A549 (cell line): Measurements from ENCODE around the gene ITGA7. TPM values are rescaled to one million over a fixed set of nuclear protein-coding genes. Genes with fewer than 3 reads are reported as not detected.

ENCODE experiments used
- ATAC-seq, 2 experiments: fragments of 200-7000 bp in 1 of 2; fragments of >200 bp in 1 of 2; cut with Nextera tagmentation in 1 of 2; cut with Tn5 transposase in 1 of 2; 3 replicates each; pipeline versions ENCODE4 v1.8.0 to v1.9.1; 2018 to 2020; ENCODE audit warnings: mild to moderate bottlenecking in 1 of 2, moderate library complexity in 1 of 2
- CTCF ChIA-PET: fragments of 300-600 bp; sonication (Branson Sonifier 250); formaldehyde crosslinking; extraction: SDS; loops from one replicate; lab custom pipeline; 2021; ENCODE audit warnings: antibody characterized with exemption, inconsistent platforms; lab: Yijun Ruan, JAX
- POLR2A ChIA-PET: fragments of 350-600 bp; formaldehyde crosslinking; extraction: SDS; loops from one replicate; lab custom pipeline; 2021; ENCODE audit warnings: antibody characterized with exemption, inconsistent platforms; lab: Yijun Ruan, JAX
- DNase-seq, 2 experiments: peaks; one replicate each; pipeline versions ENCODE4 v3.0.0 to v3.0.0-alpha.2; 2011 to 2016; ENCODE audit warnings: low read depth in 1 of 2, low spot score in 1 of 2
- FAIRE-seq: peaks from 2 replicates; lab custom pipeline; 2011; peaks lifted over from hg19 to GRCh38; lab: Jason Lieb, UNC
- H3K27ac ChIP-seq, 2 experiments: fragments of >200 bp; sonication (Bioruptor Twin); formaldehyde crosslinking; 3 replicates each; pipeline ENCODE4 v1.5.1; 2016 to 2017
- H3K4me1 ChIP-seq: fragments of >200 bp; sonication (Bioruptor Twin); formaldehyde crosslinking; 3 replicates; pipeline ENCODE4 v1.6.1; 2016
- H3K4me2 ChIP-seq: fragments of >200 bp; sonication (Bioruptor Twin); formaldehyde crosslinking; 3 replicates; pipeline ENCODE4 v1.6.1; 2016
- H3K4me3 ChIP-seq: fragments of >200 bp; sonication (Bioruptor Twin); formaldehyde crosslinking; 3 replicates; pipeline ENCODE4 v1.5.1; 2016
- H3K9me3 ChIP-seq: fragments of >200 bp; sonication (Bioruptor Twin); formaldehyde crosslinking; 3 replicates; pipeline ENCODE4 v1.6.1; 2016
- BCL3 ChIP-seq: fragments of >200 bp; sonication (Bioruptor Twin); formaldehyde crosslinking; IDR thresholded peaks from 3 replicates; pipeline ENCODE4 v1.6.1; 2016
- CBX2 ChIP-seq: fragments of 200-600 bp; sonication (generic); IDR thresholded peaks from 2 replicates; pipeline ENCODE4 v1.6.1; 2016; ENCODE audit warnings: low read depth, mild to moderate bottlenecking, borderline replicate concordance
- CBX8 ChIP-seq: fragments of 200-600 bp; sonication (generic); IDR thresholded peaks from 2 replicates; pipeline ENCODE4 v1.6.1; 2016
- CEBPB ChIP-seq, 2 experiments: fragments of >200 bp in 1 of 2; sonication (Bioruptor Twin) in 1 of 2; formaldehyde crosslinking in 1 of 2; IDR thresholded peaks; 2 replicates each; pipeline ENCODE4 v1.6.1; 2012 to 2016
- CHD2 ChIP-seq: fragments of 150-350 bp; IDR thresholded peaks from 2 replicates; pipeline ENCODE4 v1.6.1; 2014; ENCODE audit warnings: low read length; ENCODE audit not compliant: partially characterized antibody
- EP300 ChIP-seq, 2 experiments: fragments of >200 bp; sonication (Bioruptor Twin); formaldehyde crosslinking; IDR thresholded peaks; 2 replicates in 1 of 2; 3 replicates in 1 of 2; pipeline ENCODE4 v1.6.1; 2016 to 2017
- ESRRA ChIP-seq: fragments of 150-350 bp; IDR thresholded peaks from 2 replicates; pipeline ENCODE4 v1.6.1; 2014; ENCODE audit warnings: mild to moderate bottlenecking, low read length, borderline replicate concordance
- GATA3 ChIP-seq: IDR thresholded peaks from 2 replicates; pipeline ENCODE4 v1.6.1; 2012; ENCODE audit warnings: borderline replicate concordance
- HDAC2 ChIP-seq: fragments of 200-600 bp; sonication (generic); IDR thresholded peaks from 2 replicates; pipeline ENCODE4 v1.6.1; 2016
- HEYL ChIP-seq: fragments of 250-450 bp; sonication (Bioruptor Pico); IDR thresholded peaks from 2 replicates; pipeline ENCODE4 v1.8.0; 2021; ENCODE audit warnings: mild to moderate bottlenecking, moderate library complexity
- HOXA7 ChIP-seq: fragments of 250-450 bp; sonication (Bioruptor Pico); IDR thresholded peaks from 2 replicates; pipeline ENCODE4 v1.5.0; 2020; ENCODE audit warnings: mild to moderate bottlenecking, moderate library complexity
- HOXB13 ChIP-seq: fragments of 250-450 bp; sonication (Bioruptor Pico); IDR thresholded peaks from 2 replicates; pipeline ENCODE4 v1.5.0; 2020; ENCODE audit warnings: low read depth, mild to moderate bottlenecking, moderate library complexity
- HOXB5 ChIP-seq: fragments of 250-450 bp; sonication (Bioruptor Pico); IDR thresholded peaks from 2 replicates; pipeline ENCODE4 v1.5.0; 2020; ENCODE audit warnings: mild to moderate bottlenecking, moderate library complexity
- JUNB ChIP-seq: fragments of >200 bp; sonication (Bioruptor Twin); formaldehyde crosslinking; IDR thresholded peaks from 2 replicates; pipeline ENCODE4 v1.6.1; 2016
- KDM1A ChIP-seq: fragments of 200-600 bp; sonication (generic); IDR thresholded peaks from 2 replicates; pipeline ENCODE4 v1.6.1; 2016; ENCODE audit warnings: low read depth, mild to moderate bottlenecking
- KDM5A ChIP-seq: fragments of 200-600 bp; sonication (generic); IDR thresholded peaks from 2 replicates; pipeline ENCODE4 v1.6.1; 2016; ENCODE audit warnings: antibody characterized with exemption, mild to moderate bottlenecking
- MAFK ChIP-seq: fragments of 450-650 bp; IDR thresholded peaks from 2 replicates; pipeline ENCODE4 v1.6.1; 2014; ENCODE audit not compliant: partially characterized antibody
- MAZ ChIP-seq: fragments of 150-350 bp; IDR thresholded peaks from 2 replicates; pipeline ENCODE4 v1.6.1; 2014; ENCODE audit warnings: antibody characterized with exemption, low read depth, low read length, borderline replicate concordance
- MYC ChIP-seq: IDR thresholded peaks from 2 replicates; pipeline ENCODE4 v1.6.1; 2012; ENCODE audit warnings: mild to moderate bottlenecking, inconsistent platforms, low read length, improper control_type of control experiment, borderline replicate concordance
- NPAS2 ChIP-seq: fragments of 250-450 bp; sonication (Bioruptor Pico); IDR thresholded peaks from 2 replicates; pipeline ENCODE4 v1.8.0; 2022; ENCODE audit warnings: mild to moderate bottlenecking, moderate library complexity, borderline replicate concordance
- PBX3 ChIP-seq: IDR thresholded peaks from 2 replicates; pipeline ENCODE4 v1.6.1; 2012
- POLR2A ChIP-seq: IDR thresholded peaks from 2 replicates; pipeline ENCODE4 v1.6.1; 2012; ENCODE audit warnings: mild to moderate bottlenecking, low read length
- RAD21 ChIP-seq, 2 experiments: fragments of >200 bp in 1 of 2; sonication (Bioruptor Twin) in 1 of 2; formaldehyde crosslinking in 1 of 2; IDR thresholded peaks in 1 of 2; conservative IDR thresholded peaks in 1 of 2; 2 replicates in 1 of 2; 3 replicates in 1 of 2; pipeline ENCODE4 v1.6.1; 2012 to 2018; ENCODE audit warnings: inconsistent platforms in 1 of 2
- SMC3 ChIP-seq: fragments of >200 bp; sonication (Bioruptor Twin); formaldehyde crosslinking; IDR thresholded peaks from 3 replicates; pipeline ENCODE4 v1.6.1; 2018; ENCODE audit warnings: inconsistent platforms
- SREBF2 ChIP-seq: fragments of 450-650 bp; IDR thresholded peaks from 2 replicates; pipeline ENCODE4 v1.6.1; 2014; ENCODE audit warnings: mild to moderate bottlenecking, moderate library complexity
- TP53 ChIP-seq: fragments of 250-450 bp; sonication (Bioruptor Pico); IDR thresholded peaks from 2 replicates; pipeline ENCODE4 v1.5.0; 2021; ENCODE audit warnings: mild to moderate bottlenecking, moderate library complexity
- ZFP36 ChIP-seq: fragments of 450-650 bp; IDR thresholded peaks from 2 replicates; pipeline ENCODE4 v1.6.1; 2014; ENCODE audit warnings: borderline replicate concordance; ENCODE audit not compliant: partially characterized antibody
- WGBS: methylation state at CpG from one replicate; pipeline ENCODE4 v1.1.6; 2017; ENCODE audit errors: missing lambda C conversion rate; 5-methylcytosine and 5-hydroxymethylcytosine counted together
- polyA plus RNA-seq, 4 experiments: library from polyadenylated mRNA; depleted of rRNA in 3 of 4; stranded (reverse); fragments of >200 nt; fragmentation: RNase III in 1 of 4; extraction: RNeasy Plus Mini Kit Qiagen cat#74134 plus additional on column Dnase treatment in 1 of 4; gene quantifications; 2 replicates in 3 of 4; 3 replicates in 1 of 4; pipeline ENCODE4 v1.2.3, GENCODE V29; 2011 to 2017
- TF ChIP-seq, protein P1 (sequence below): fragments of >200 bp; sonication (Bioruptor Twin); formaldehyde crosslinking; IDR thresholded peaks from 3 replicates; pipeline ENCODE4 v1.5.1; 2016

ITGA7 gene
- polyA plus RNA-seq, 2 of the 4 experiments (the other 2 are of a cell fraction), result 1.4 to 1.9 TPM

- FAIRE-seq, result no peak
- peak in 1 of 2 experiments; percentile 24; a peak in 1 of 6 replicates for ATAC-seq
- no peak overlapping the region for H3K4me2 ChIP-seq
- ChIA-PET POLR2A (no interaction called here), CTCF (interaction anchor here (1.5 kb wide), 1 partner anchor 79 kb away, joined by 7 read pairs; the partner anchor contains the start of gene RDH5)
- no peak for TF ChIP-seq MAZ
- no peak for TF ChIP-seq SREBF2
- TF ChIP-seq CBX8, result no peak
- no peak for TF ChIP-seq KDM5A
- no peak for TF ChIP-seq SMC3
- TF ChIP-seq BCL3, result no peak
- TF ChIP-seq KDM1A, result no peak
- no peak for TF ChIP-seq EP300 (IDR thresholded peaks at IDR 0.05)
- no peak for TF ChIP-seq NPAS2 (CRISPR knock-in tag)
- TF ChIP-seq HDAC2, result no peak
- TF ChIP-seq, protein P1, sequence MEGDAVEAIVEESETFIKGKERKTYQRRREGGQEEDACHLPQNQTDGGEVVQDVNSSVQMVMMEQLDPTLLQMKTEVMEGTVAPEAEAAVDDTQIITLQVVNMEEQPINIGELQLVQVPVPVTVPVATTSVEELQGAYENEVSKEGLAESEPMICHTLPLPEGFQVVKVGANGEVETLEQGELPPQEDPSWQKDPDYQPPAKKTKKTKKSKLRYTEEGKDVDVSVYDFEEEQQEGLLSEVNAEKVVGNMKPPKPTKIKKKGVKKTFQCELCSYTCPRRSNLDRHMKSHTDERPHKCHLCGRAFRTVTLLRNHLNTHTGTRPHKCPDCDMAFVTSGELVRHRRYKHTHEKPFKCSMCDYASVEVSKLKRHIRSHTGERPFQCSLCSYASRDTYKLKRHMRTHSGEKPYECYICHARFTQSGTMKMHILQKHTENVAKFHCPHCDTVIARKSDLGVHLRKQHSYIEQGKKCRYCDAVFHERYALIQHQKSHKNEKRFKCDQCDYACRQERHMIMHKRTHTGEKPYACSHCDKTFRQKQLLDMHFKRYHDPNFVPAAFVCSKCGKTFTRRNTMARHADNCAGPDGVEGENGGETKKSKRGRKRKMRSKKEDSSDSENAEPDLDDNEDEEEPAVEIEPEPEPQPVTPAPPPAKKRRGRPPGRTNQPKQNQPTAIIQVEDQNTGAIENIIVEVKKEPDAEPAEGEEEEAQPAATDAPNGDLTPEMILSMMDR, result no peak
- no peak for TF ChIP-seq MYC
- no peaks in the 10 kb centered on the region for H3K9me3 ChIP-seq
- no peak for DNase-seq
- no peak overlapping the region for H3K4me3 ChIP-seq
- H3K27ac ChIP-seq, result no peak overlapping the region
- 27% methylated on average over 7 of the region's 7 CpGs for WGBS
- no peaks in the 10 kb centered on the region for H3K4me1 ChIP-seq
Measured at GRCh38 chr12:55641595-55641994, 66.1 kb downstream of the ITGA7 start.

- TF ChIP-seq SREBF2 (no peak), JUNB (no peak), HOXB5 (CRISPR knock-in tag) (no peak), HOXB13 (no peak), CBX2 (no peak), TP53 (no peak), HDAC2 (no peak), ESRRA (no peak), MAFK (no peak), GATA3 (no peak), POLR2A (no peak), CEBPB (IDR thresholded peaks at IDR 0.05) (no peak), HEYL (no peak), PBX3 (no peak), HOXA7 (CRISPR knock-in tag) (no peak), CHD2 (no peak), MAZ (no peak), ZFP36 (no peak), RAD21 (conservative IDR thresholded peaks at IDR 0.05 in 1 of 2, IDR thresholded peaks at IDR 0.05 in 1 of 2) (no peak)
- TF ChIP-seq, protein P1, result no peak
- TF ChIP-seq, all 56 proteins: peak for 0
- no peaks in the 10 kb centered on the region for H3K4me1 ChIP-seq
- no peak for DNase-seq
- ChIA-PET CTCF (no interaction called here), POLR2A (no interaction called here)
- no peaks in the 10 kb centered on the region for H3K9me3 ChIP-seq
- H3K4me2 ChIP-seq, result no peak overlapping the region
- no peak overlapping the region for H3K4me3 ChIP-seq
- no peak overlapping the region for H3K27ac ChIP-seq
- no peak for FAIRE-seq
- ATAC-seq, result no peak; a peak in 1 of 6 replicates
- 44% methylated on average over 15 of the region's 15 CpGs for WGBS
Measured at GRCh38 chr12:55637467-55637866, 70.2 kb downstream of the ITGA7 start.
